Measurements from ENCODE around the gene RAI14.
A peak's percentile ranks its signal among the peaks of the same experiment; 100 is the strongest.
"Not testable (repeated sequence)": the region's sequence is repeated elsewhere in the genome, so short reads cannot be mapped to it uniquely, and the experiment has no call there.

RAI14 gene

DNA sequence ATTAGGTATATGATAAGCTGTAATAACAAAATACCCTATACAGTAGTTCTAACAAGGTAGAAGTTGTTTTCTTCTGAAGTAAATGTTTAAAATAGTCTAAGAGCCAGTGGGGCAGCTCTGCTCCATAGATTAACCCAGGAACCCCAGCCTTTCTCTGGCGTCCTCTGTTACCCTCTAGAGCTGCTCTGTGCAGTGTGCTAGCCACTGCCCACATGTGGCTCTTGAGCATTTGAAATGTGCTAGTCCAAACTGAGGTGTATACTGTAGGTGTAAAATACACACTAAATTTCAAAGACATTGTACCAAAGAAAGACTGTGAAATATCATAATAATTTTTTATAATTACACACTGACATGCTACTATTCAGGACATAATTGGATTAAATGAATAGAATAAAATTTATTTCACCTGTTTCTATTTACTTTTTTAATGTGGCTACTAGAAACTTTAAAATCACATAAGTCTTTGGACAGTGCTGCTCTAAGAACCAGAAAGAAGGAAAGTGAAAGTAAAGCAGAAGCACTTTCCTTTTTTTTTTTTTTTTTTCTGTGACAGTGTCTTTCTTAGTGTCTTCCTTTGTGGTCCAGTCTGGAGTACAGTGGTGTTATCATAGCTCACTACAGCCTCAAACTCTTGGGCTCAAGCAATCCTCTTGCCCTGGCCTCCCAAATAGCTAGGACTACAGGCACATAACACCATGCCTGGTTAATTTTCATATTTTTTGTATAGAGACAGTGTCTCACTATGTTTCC is 39.3 kb downstream of the RAI14 start:
- H3K4me3 ChIP-seq (ENCODE audit: low read length), result no peak overlapping the region
- TF ChIP-seq, protein P1, sequence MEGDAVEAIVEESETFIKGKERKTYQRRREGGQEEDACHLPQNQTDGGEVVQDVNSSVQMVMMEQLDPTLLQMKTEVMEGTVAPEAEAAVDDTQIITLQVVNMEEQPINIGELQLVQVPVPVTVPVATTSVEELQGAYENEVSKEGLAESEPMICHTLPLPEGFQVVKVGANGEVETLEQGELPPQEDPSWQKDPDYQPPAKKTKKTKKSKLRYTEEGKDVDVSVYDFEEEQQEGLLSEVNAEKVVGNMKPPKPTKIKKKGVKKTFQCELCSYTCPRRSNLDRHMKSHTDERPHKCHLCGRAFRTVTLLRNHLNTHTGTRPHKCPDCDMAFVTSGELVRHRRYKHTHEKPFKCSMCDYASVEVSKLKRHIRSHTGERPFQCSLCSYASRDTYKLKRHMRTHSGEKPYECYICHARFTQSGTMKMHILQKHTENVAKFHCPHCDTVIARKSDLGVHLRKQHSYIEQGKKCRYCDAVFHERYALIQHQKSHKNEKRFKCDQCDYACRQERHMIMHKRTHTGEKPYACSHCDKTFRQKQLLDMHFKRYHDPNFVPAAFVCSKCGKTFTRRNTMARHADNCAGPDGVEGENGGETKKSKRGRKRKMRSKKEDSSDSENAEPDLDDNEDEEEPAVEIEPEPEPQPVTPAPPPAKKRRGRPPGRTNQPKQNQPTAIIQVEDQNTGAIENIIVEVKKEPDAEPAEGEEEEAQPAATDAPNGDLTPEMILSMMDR (IDR thresholded peaks at IDR 0.05; ENCODE audit: insufficient read depth, low read depth, low read length, missing control alignments), result no peak
- DNase-seq (ENCODE audit: low read depth), result no peak

DNA sequence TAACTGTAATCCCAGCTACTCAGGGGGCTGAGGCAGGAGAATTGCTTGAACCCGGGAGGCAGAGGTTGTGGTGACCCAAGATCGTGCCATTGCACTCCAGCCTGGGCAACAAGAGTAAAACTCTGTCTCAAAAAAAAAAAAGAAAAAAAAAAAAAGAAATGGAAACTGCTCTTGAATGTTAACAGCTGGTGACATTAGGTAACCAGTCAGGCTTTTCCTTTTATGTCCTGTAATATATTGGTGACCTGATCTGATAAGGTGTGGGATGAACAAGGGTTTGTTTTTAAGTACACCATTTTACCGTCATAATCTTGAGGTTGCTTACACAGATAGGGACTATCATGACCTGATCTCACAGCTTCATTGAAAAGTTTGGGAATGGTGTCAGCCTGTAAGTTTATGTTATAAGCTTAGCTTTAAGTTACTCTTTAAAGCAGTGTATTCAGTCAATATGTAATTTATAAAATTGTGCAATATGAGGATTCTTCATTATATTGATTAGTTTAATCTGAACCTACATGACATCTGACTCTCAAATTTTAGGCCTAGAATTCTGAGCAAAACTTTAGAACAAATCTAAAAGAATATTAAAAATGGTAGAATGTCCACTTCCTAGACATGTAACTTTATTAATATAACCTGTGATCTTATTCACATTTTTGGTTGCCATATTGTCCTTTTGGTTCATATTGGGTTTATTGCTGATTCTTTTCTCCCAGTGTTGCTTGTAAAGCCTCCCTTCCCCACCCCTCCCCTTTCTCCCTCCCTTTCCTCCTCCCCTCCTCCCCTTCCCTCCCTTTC is 41.4 kb downstream of the RAI14 start:
- TF ChIP-seq, protein P1 (IDR thresholded peaks at IDR 0.05; ENCODE audit: insufficient read depth, low read depth, low read length, missing control alignments), result no peak
- H3K4me3 ChIP-seq (ENCODE audit: low read length), result no peak overlapping the region
- DNase-seq (ENCODE audit: low read depth), result no peak

DNA sequence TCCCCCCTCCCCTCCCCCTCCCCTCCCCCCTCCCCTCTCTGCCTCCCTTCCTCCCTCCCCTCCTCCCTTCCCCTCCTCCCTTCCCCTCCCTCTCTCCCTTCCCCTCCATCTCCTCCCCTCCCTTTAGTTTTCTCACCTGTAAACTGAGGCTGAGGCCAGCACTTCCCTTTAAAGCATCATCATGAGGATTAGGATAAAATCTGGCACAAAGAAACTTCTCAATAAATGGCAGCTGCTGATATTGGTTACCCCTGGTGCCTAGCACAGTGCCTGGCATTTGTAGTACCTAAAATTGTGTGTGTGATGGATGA is 41.9 kb downstream of the RAI14 start:
- TF ChIP-seq, protein P1 (IDR thresholded peaks at IDR 0.05; ENCODE audit: insufficient read depth, low read depth, low read length, missing control alignments), result no peak
- DNase-seq (ENCODE audit: low read depth), result no peak
- no peak overlapping the region for H3K4me3 ChIP-seq (ENCODE audit: low read length)

DNA sequence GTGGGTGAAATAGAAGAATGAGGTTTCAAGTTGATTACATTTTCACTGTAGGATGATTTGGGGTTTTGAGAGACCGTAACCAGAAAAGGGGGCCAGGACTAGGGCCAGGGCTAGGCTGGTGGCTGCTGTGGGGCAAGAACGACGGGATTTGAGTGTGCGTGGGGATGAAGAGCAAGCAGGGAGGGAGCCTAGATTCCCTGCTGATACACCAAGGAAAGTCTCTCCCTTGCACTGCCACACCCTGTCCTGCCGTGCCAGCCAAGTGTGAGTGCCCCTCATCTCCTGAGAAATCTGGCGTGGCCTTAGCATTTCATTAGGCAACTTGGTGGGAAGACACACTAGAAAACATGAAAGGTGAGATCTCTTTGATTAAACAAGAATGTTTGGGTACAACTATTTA is 42.6 kb downstream of the RAI14 start:
- no peak for DNase-seq (ENCODE audit: low read depth)
- TF ChIP-seq, protein P1 (IDR thresholded peaks at IDR 0.05; ENCODE audit: insufficient read depth, low read depth, low read length, missing control alignments), result no peak
- H3K4me3 ChIP-seq (ENCODE audit: low read length), result no peak overlapping the region

DNA sequence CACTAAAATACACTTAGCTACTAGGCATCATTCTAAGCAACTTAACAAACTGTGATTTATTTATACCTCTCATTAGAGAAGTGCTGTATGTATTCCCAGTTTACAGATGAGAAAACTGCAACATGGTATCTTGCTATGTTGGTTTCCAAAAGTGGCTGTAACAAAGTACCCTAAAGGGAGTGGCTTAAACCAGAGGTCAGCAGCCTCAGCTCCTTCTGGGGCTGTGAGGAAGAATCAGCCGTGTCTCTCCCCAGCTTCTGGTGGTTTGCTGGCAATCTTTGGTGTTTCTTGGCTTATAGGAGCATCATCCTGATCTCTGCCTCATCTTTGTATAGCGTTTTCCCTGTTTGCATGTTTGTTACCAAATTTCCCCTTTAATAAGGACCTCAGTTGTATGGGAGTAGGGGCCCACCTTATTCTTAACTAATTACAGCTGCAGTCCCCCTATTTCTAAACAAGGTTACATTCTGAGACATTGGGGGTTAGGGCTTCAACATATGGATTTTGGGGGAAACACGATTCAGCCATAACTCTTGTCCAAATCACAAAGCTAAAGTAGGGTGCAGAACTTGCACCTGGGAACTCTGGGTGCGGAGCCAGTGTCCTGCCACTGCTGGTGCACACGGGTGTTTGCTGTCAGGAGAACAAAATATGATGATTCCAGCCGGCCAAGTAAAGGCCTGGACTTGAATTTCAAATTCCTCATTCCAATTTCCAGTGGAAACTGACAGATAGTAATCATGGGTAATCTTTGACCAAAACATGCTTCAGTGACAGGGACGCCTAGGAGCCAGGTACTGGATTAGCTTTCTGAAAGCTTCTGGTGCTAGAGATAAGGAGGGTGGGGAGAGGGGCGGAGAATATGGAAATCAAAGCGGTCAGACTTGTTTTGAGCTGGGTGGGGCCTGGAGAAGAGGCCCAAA is 43.3 kb downstream of the RAI14 start:
- DNase-seq (ENCODE audit: low read depth), result peak; percentile 57
- no peak overlapping the region for H3K4me3 ChIP-seq (ENCODE audit: low read length)
- TF ChIP-seq, protein P1 (IDR thresholded peaks at IDR 0.05; ENCODE audit: insufficient read depth, low read depth, low read length, missing control alignments), result no peak

DNA sequence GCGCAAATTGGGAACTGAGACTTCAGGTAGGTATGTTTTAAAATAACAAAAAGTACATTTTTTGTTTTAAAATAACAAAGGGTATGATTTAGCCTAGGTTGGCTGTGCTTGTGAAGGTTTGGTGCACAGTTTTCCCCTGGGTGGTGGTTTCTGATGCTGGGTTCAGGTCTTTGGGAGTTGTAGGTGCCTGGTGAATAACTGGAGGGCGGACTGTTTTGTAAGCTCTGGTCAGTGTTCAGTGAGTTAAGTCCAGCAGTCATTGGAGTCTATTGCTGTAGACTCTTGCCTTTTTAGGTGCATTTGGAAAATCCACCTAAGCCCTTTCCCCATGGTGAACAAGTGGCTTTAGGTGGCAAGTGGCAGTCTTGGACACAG is 43.9 kb downstream of the RAI14 start:
- TF ChIP-seq, protein P1 (IDR thresholded peaks at IDR 0.05; ENCODE audit: insufficient read depth, low read depth, low read length, missing control alignments), result no peak
- DNase-seq (ENCODE audit: low read depth), result no peak
- no peak overlapping the region for H3K4me3 ChIP-seq (ENCODE audit: low read length)

DNA sequence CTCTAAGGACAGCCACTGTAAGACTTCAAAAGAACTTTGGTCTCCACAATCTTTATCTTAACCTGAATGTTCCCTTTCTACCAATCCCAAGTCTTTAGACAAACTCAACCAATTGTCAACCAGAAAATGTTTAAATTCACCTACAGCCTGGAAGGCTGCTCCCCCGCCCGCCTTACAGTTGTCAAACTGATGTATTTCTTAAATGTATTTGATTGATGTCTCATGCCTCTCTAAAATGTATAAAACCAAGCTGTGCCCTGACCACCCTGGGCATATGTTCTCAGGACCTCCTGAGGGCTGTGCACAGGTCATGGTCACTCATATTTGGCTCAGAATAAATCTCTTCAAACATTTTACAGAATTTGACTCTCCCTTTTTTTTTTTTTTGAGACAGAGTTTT is 45.3 kb downstream of the RAI14 start:
- not testable (repeated sequence) for H3K4me3 ChIP-seq (ENCODE audit: low read length); DNase-seq (ENCODE audit: low read depth)

All from epithelial cell of esophagus (primary cell).